ENCODE measurements around the gene ZNF79.

Gene ZNF79

DNA sequence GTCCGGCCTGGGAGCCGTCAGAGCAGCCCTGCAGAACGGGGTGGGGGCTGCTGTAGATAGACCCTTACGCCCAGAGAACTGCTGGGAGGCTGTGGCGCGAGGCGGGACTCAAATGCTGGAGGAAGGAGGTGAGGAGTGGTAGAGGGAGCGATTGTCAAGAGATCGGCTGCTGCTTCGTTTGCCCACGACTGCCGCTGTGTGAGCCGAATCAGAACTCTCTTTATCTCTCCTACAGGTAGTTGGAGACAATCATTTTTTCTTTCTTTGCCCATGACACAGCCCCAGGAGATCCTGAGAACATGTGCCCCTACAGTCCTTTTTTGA is 456 bp downstream of the ZNF79 start:
- DNase-seq, result peak in 1 of 58 donors; percentile 65

DNA sequence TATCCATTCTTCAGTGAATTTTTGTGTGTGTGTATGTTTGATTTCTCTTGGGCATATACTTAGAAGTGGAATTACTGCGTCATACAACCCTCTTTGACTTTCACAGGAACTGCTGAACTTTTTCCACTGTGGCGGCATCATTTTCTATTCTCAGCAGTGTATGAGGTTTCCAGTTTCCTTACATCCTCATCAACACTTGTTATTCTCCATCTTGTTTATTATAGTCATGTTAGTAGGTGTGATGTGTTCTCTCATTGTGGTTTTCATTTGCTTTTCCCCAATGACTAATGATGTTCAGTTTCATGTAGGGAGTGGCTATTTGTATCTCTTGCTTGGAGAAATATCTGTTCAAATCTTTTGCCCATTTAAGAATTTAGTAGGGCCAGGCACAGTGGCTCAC is 2.6 kb downstream of the ZNF79 start:
- DNase-seq, result no peak

- no peak for DNase-seq
Measured at GRCh38 chr9:127428348-127428747, 4.2 kb downstream of the ZNF79 start.

- DNase-seq, result no peak
Measured at GRCh38 chr9:127430415-127430814, 6.2 kb downstream of the ZNF79 start.

DNA sequence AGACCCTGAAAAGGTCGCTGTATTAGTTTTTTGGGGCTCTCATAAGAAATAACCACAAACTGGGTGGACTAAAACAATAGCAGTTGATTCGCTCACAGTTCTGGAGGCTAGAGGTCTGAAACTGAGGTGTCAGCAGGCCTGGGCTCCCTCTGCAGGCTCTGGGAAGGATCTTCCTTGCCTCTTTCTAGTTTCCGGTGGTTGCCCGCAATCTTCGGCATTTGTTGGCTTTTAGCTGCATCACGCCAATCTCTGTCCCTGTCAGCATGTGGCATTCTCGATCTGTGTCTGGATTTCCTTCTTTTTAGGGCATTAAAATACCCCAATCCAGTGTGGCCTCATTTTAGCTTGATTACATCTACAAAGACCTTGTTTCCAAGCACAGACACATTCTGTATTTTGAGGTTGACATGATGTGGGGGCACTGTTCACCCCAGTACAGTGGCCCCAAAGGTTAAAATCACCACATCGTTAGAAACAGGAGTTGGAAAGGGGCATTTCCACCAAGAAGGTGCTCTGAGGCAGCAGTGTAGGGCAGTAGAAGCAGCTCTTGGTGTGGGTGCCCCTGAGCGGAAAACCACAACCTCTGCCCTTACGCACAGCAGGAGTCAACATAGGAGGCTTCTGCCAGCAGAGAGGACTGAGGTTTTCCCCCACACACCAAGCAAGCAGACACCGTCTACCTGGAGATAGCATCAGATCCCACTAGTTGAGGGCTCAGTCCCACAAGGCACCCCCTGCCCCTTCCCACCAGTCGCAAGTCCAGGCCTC is 13.5 kb downstream of the ZNF79 start:
- no peak for DNase-seq

DNA sequence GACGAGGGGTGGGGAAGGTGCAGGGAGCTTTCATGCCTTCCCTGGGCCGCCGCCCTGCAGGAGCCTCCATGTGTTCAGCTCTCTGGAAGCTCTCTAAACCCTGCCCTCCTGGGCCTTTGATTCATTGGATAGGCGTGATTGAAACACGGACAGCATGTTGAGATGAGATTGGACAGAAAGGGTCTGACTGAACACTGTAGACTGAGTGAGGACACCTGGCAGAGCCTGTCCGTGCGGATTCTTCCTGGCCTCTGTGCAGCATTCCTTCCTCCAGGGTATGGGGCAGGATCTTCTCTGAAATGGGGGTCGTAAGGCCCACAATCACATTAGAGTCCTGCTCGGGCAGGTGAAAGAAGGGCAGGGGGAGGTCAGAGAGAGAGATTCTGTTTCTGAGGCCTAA is 14.2 kb downstream of the ZNF79 start:
- DNase-seq, result no peak

DNA sequence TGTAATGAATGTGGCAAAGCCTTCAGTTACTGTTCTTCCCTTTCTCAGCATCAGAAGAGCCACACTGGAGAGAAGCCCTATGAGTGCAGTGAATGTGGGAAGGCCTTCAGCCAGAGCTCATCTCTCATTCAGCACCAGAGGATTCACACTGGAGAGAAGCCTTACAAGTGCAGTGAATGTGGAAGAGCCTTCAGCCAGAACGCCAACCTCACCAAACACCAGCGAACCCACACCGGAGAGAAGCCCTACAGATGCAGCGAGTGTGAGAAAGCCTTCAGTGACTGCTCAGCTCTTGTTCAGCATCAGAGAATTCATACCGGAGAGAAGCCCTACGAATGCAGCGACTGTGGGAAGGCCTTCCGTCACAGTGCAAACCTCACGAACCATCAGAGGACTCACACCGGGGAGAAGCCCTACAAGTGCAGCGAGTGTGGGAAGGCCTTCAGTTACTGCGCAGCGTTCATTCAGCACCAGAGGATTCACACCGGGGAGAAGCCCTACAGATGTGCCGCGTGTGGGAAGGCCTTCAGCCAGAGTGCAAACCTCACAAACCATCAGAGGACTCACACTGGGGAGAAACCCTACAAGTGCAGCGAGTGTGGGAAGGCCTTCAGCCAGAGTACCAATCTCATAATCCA is 20.2 kb downstream of the ZNF79 start:
- DNase-seq, result no peak

DNA sequence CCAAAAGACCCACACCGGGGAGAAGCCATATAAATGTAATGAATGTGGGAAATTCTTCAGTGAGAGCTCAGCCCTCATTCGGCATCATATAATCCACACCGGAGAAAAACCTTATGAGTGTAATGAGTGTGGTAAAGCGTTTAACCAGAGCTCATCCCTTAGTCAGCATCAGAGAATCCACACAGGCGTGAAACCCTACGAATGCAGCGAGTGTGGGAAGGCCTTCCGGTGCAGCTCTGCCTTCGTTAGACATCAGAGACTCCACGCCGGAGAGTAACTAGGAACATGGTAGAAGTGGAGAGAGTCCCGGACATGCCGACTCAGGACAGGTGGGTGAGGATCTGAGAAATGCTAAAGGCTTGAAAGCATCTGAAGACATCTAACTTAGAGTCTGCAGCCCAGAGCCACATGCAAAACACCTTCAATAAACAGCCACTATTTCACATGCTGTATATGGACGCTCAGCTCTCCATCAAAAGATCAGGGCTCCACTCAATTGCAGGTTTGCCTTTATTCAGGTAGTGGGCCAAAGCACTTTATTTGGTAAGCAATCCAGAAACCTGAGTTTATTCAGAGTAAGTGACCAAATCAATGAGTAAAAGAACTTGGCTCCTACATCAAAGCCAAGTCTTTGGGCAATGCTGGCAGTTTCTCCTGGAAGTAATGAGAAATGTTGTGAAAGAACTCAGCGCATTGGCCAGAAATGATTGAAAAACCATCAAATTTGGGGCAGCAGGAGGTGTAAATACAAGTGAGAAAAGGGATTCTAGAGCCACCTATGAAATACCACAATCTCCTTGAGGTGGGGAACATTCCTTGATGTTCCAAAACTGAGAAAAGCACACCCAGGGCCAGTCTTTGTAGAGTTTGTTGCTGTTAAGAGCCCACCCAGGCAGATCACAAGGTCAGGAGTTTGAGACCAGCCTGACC is 21.0 kb downstream of the ZNF79 start:
- DNase-seq, result no peak

GRCh38 chr9:127445851-127446712 is 21.9 kb downstream of the ZNF79 start:
- DNase-seq, result no peak

- no peak for DNase-seq
Measured at GRCh38 chr9:127446713-127447415, 22.7 kb downstream of the ZNF79 start.

DNA sequence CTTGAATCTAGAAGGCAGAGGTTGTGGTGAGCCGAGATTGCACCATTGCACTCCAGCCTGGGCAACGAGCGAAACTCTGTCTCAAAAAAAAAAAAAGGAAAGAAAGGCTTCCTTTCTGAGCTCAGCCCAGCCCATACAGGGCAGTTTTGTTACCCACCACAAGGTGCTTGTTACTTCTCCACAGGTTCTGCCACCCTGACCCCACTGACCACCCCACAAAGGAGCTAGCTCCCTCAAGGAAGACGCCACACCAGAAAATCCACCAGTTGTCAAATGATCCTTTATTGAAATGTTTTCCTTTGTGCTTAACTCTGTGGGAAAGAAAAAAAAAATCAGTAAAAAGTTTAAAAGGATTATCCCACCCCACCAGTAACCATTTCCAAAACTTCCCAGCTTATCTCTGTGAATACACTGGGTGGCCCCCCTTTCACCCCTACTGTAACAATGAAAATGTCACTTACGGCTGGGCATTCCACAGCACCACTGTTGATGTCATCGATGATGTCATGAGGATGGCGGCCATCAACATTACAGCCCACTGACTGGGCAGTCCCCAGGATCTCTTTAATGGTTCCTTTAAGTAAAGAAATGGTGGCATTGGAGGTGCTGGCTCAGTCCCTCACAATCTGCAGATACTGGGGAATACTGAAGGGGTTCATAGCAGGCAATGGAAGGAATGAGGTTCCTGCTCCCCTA is 23.4 kb downstream of the ZNF79 start:
- DNase-seq, result no peak

- no peak for DNase-seq
Measured at GRCh38 chr9:127448112-127448805, 24.1 kb downstream of the ZNF79 start.

DNA sequence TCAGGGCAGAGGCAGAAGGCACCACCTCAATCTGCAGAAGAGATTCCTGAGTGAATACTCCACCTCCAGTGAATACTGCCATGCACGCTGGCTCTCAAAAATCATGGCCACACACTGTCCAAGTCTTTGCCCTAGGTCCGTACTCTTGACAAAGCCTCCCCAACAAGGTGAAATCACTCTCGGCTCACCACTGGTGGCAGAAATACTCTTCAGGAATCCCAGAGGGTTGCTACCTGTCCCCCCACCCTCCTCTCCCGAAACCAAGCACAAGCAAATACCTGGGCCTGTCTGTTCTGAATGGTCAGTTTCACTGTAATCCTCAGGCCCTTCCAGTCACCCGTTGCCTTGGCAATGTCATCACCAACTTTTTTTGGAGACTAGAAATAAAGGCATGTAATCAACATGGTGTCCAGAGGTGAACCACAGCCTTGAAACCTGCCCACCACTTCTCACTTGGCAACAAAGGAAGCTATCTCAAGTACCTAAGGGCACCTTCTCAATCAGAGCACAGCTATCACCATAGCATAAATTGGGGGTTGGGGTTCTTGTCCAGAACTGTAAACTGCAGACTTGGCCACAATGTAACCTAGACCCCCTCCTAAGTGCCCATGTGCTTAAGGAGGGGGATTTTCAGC is 25.3 kb downstream of the ZNF79 start:
- DNase-seq, result no peak

DNA sequence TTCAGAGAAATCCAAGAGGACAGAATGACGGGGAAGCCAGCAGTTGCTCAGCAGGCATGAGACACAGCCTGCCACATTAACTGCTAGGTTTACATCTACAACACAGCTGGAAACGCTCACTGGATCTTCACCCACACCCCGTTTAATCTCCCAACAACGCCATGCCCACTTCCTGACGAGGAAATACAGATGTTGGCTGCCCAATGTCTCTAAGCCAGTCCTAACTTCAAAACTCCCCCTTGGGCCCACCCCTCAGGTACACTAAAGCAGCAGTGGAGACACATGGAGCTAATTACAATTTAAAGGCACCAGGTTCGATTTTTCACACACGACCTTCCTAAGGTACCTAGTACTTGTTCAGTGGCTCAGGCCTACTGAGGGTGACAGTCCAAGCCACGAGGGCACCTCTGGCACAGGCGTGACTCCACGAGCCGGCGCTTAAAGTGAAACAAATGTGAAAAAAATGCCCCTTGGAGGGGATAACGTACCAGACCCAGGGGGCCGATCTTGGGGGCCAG is 26.1 kb downstream of the ZNF79 start:
- peak in 3 of 58 donors; percentile 16 to 25 (median 23) for DNase-seq

DNA sequence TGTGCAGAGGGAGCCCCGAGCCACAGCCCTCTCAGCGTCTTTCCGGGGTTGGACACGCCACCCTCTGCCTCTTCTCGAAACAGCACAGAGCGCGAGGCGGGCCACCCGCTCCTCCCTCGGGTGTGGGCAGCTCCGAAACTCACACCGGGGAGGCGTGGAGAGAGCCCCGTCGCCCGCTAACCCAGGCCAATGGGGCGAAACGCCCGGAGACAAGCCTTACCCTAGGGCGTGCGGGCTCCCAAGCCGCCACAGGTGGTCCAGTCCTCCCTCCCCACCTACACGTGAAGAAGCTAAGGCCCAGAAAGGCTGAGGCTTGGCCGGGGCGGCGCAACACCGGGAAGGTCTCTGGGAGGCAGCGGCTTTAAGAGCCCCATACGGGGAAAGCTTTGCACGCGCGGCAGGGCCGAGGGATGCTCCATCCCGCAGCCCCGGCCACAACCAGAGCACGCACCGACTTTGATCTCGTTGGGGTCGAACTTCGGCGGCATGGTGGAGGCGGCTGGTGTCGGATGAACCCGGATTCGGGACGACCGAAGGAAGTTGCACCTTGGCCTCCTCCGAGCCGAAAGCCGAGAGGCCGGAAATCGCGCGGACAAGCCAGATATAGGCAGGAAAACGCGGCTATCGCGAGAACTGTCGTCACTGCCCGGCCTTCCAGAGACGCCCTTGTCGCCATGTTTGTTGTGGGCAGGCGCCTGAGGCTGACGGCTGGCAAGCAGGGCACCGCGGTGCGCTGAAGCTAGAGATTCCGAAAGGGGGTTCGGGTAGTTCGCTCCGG is 26.8 kb downstream of the ZNF79 start, which contains the start of the genes LRSAM1 and RPL12:
Gene LRSAM1, plus strand, starts transcription at position 681 of the 778 bp plus-strand sequence. CDS start 3,018 bp downstream, outside the sequence.
Gene RPL12, minus strand, starts transcription at position 577 of the 778 bp plus-strand sequence. Its CDS starts 89 bp downstream, at position 488.
- DNase-seq, result peak; percentile 28 to 98 (median 92)

DNA sequence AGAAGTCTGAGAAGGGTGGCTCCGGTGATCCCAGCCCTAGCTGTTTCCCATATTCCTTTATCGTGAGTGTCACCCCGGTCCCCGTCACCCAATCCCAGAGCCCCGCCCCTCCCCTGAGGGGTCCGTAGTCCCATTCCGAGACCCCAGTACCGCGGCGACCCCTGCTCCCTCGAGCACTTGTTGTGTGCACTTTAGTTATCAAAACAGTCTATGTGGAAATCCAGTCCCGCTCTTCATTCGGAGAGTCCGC is 27.4 kb downstream of the ZNF79 start:
- no peak for DNase-seq

- DNase-seq, result peak in 35 of 58 donors; percentile 14 to 70 (median 44)
Measured at GRCh38 chr9:127451858-127452656, 27.9 kb downstream of the ZNF79 start.

Data from anterior cingulate cortex (tissue), 58 donors.